HuH-7.5 (cell line): ENCODE results near the gene MNS1.
"Not testable (repeated sequence)": the region's sequence is repeated elsewhere in the genome, so short reads cannot be mapped to it uniquely, and the experiment has no call there.

Experiments
- DNase-seq: peaks from one replicate; pipeline ENCODE4 v3.0.0; 2011; ENCODE audit warnings: low spot score

Gene MNS1

GRCh38 chr15:56445746-56446145 lies 19.2 kb downstream of the MNS1 start:
- no peak for DNase-seq

GRCh38 chr15:56442354-56442753 lies 22.6 kb downstream of the MNS1 start:
- DNase-seq, result no peak

GRCh38 chr15:56440214-56440770 lies 24.6 kb downstream of the MNS1 start:
- no peak for DNase-seq

GRCh38 chr15:56432304-56432703 lies 32.6 kb downstream of the MNS1 start:
- no peak for DNase-seq

- peak; percentile 3 for DNase-seq
Observed at GRCh38 chr15:56428821-56429458, 36.0 kb downstream of the MNS1 start.

- DNase-seq, result no peak
Observed at GRCh38 chr15:56425976-56426375, 39.0 kb downstream of the MNS1 start.

- no peak for DNase-seq
Observed at GRCh38 chr15:56425276-56425675, 39.7 kb downstream of the MNS1 start.

GRCh38 chr15:56413114-56413733 lies 51.7 kb downstream of the MNS1 start:
- not testable (repeated sequence) for DNase-seq

GRCh38 chr15:56411122-56411749 lies 53.7 kb downstream of the MNS1 start:
- no peak for DNase-seq

- DNase-seq, result no peak
Observed at GRCh38 chr15:56410721-56411120, 54.2 kb downstream of the MNS1 start.

GRCh38 chr15:56399209-56399608 lies 65.7 kb downstream of the MNS1 start:
- not testable (repeated sequence) for DNase-seq

GRCh38 chr15:56397325-56397724 lies 67.6 kb downstream of the MNS1 start:
- not testable (repeated sequence) for DNase-seq

GRCh38 chr15:56394909-56395308 lies 70.0 kb downstream of the MNS1 start:
- DNase-seq, result no peak

- no peak for DNase-seq
Observed at GRCh38 chr15:56393277-56393676, 71.7 kb downstream of the MNS1 start.

- DNase-seq, result no peak
Observed at GRCh38 chr15:56390739-56391267, 74.1 kb downstream of the MNS1 start.

GRCh38 chr15:56385908-56386307 lies 79.0 kb downstream of the MNS1 start:
- DNase-seq, result no peak

- DNase-seq, result no peak
Observed at GRCh38 chr15:56383010-56383409, 81.9 kb downstream of the MNS1 start.
